GM21528 (cell line): Measurements from ENCODE around the gene NKRF.
A peak's percentile ranks its signal among the peaks of the same experiment; 100 is the strongest.

ENCODE experiments used
- ATAC-seq: cut with Tn5 transposase; IDR thresholded peaks from one replicate; pipeline ENCODE4 v1.9.1; 2021; ENCODE audit warnings: mild to moderate bottlenecking, moderate library complexity; ENCODE audit not compliant: unreplicated experiment, low FRiP score

NKRF gene

DNA sequence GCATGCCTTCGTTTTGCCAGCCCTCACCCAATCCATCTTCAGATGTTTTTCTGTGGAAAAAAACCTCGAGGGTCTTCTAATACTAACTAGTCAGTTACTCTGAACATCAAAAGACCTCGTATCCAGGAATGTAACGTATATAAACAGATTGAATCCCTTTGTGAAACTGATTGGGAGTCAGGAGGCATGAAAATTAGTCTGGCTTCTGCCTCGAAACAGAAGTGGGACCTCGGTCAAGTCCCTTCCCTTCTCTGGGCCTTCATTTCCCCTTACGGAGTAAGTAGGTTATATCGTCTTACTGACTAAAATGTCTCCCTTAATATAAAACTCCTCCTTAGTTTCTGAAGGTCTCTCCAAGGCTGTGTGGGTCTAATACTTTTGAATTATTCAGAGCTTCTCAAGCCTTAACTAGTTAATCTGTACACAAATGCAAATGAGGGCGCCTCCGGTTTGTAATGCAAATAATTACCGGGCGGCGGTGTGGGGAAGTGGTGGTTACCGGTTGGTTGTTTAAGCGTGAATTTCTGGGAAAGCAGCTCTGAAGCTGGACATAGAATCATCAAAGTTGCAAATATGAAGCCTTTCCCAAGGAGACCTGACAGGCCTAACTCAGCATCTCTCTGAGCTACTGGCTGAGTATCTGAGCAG, 11.4 kb upstream of the NKRF start:
- no peak for ATAC-seq

DNA sequence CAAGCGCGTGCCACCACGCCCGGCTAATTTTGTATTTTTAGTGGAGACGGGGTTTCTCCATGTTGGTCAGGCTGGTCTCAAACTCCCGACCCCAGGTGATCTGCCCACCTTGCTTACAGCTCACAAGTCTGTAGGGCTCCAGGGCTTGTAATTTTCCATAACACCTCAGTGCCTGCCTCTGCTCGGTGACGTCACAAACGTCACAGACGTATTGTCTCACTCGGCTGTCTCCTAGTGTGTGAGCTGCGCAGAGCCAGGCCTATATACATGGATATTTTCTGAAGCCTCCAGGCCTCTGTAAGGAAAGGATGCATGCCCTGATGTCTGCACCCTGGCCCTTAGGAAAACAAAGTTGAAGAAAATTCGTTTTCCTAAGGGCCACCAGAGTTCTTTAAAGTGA, 8.6 kb upstream of the NKRF start:
- ATAC-seq = no peak

DNA sequence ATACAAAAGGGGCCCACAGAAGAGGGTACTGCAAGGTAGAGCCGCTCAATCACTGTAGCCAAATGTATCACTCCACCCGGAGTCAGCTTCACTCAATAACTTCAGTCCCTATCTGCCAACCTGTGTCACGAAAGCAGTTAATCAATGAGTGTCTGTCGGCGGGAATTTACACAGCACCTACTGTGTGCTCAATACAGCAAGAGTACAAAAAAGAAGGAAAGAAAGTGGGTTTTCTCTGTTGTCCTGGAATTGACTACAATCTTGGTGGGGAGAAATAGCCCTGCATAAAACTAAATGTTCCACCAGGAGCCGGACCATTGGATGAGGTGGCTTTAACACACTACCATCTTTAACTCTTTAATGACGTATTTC, 780 bp upstream of the NKRF start:
- no peak for ATAC-seq

DNA sequence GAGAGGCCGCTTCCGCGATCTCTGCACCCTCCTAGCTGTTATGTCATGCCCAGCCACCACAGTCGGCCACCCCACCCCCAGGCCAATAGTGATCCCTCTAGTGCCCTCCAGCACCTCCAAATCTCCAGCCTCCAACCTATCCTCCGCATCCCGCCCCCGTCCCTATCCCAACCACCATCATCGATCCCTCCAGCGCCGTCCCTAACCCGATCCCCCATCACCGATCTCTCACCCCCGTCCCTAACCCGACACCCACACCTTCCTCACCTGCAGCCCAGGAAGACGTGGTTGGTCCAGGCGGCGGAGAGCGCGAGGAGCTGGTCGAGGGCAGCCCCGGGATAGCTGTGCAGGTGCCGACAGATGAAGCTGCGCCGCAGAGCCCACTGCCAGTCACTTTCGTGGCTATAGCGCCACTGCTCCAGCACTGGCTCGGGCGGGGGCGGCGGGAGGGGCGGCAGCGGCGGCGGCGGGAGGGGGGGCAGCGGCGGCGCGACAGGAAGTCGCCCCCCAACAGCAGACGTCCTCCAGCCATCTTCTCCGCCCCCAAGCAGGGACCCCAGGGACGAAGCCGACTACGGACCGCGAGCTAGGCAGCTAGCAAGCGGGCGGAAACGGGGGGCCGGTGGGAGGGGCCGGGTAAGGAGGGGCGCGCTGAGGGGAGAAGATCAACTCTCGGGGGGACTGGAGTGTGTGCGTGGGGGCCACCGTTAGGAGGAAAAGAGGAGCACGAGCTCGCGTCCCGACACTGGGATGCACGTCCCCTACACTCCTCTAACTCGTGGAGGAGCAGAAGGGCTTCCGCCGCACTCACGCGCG, 552 bp downstream of the NKRF start:
- peak; percentile 49 for ATAC-seq

DNA sequence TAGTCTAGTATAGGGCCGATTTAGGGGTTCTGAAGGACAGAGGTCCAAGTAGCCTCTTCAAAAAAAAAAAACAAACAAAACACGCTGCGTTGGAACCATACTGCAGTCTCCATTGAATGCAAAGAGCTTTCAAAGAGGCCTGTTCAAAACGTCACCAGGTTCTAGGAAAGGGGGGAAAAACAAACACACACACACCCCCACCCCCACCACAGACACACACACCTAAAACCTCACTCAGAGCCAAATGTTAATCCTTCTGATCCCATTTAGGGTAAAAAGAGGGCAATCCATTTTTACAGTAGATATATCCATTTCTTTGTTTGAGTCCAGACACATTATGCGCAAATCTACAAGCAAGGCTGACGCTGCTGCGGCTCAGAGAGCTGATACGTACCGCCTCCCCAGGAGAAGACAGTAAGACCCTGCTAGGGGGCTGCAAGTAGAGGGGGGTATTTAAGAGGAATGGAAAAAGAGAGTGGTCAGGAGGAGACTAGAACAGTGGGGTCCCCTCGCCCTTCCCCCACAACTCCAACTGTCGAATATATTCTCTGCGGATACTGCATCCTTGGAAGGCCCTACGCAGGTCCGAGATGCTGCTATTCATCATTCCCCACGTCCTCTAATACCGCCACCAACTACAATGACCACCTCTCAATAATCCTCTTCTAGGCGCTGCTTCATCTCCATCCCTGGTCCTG, 1.3 kb downstream of the NKRF start:
- ATAC-seq = no peak

DNA sequence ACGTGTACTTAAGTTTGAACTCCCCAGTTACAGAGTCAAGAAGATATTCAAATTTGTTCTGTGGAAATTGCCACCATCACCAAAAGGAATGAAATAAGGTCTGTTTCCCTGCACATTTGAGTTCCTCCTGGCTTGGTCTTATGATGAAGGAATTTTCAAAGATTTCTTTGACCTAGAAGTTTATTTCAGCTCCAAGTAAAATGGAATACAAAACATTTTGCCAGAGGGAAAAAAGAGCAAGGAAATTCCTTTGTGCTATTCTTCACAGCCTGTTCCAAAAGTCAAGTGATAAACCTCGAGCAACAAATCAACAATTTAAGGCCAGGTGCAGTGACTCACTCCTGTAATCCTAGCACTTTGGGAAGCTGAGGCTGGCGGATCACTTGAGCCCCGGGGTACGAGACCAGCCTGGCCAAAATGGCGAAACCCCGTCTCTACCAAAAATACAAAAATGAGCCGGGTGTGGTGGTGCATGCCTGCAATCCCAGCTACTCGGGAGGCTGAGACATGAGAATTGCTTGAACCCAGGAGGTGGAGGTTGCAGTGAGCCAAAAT, 3.4 kb downstream of the NKRF start:
- ATAC-seq = no peak

DNA sequence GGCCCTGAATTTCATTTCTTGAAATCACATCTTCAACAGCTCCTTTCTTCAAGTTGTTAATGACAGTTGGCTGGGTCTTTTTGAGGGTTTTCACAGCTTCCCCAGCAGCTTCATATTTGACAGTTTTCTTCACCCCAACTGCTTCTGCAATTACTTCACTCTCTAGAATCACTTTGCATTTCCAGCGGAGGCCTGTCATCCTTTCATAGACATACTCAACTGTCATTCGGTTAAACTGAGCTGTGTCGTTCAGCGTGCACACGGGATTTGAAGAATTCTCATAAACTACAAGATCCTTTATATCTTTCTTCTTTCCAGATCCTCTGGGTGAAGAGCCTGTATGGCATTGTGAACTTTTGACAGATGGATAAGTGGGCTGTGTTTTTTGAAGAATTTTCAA, 16.4 kb downstream of the NKRF start:
- no peak for ATAC-seq

DNA sequence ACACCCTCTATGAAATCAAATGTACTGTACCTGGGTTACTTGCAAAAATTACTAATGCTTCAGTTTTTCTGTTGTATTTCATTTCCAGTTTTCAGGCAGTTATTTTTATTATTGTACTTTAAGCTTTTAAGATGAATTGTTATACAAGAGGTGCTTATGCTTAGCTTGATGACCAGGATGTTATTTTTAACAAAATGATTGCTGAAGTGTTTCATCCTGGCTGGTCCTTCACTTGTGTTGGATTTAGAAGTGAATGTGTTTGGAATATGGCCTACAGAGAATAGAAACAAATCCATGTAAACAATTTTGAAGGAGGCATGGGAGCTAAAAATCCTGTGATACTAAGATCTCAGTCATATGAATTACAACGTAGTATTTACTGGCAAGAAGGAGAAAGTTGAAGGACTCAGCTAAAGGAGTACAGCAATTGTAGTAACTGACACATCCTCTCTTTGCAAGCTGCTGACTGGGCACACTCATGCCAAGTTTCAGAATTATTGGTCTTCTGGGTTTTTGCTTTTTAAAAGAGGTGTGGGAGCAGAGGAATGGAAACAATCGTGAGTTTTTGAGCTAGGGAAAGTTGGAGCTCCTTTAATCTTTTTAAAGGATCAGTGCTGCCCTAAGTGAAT, 22.7 kb downstream of the NKRF start:
- ATAC-seq = no peak

DNA sequence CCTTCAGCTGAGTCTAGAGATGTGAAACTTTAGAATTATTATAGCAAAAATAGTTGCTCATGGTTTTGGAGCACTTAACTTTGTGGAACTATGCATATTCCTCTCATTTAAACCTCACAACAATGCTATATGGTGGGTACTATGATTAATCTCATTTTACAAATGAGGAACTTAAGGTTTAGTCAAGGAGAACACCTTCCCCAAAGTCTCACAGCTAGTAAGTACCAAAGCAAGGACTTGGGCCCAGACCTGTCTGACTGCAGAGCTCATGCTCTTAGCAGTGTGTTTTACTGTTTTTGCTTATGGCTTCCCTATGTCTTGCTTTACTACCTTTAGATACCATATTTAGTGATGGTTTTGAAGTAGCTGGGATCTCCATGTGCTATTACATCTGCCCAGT, 26.8 kb downstream of the NKRF start:
- ATAC-seq = no peak

DNA sequence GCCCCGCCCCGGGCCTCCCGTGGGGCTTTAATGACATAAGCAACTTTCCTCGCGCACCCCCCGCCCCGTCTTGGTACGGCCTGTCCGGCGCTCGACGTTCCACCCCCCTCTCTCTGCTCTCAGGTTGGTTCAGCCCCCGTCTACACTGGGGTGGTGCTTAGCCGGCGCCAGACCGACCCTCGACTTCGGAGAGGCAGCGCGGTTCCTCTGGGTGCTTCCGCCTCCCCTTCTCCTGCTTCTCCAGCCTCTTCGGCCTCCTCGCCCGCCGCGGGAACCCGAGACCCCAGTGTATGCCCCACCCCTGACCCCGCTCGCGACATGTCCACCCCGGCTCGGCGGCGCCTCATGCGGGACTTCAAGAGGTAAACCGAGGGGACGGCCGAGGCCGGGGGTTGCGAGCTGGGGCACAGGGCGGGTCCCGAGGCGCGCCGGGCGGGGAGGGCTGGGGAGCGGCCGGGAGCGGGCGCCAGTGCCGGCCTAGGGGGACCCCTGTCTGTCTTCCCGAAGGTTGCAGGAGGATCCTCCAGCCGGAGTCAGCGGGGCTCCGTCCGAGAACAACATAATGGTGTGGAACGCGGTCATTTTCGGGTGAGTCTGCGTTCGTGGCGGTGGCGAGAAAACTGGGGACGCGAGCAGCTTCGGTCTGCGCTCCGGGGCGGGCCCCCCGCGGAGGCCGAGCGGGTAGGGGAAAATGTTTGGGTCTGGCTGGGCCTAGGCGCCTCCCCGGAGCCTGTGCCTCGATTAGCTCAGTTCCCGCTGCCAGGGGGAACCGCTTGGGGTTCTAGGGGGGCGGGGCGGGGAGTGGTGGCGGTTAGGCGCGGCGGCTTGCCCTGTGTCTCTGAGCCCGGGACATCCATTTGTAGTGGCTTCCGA, 31.6 kb downstream of the NKRF start, which contains the start of gene UBE2A:
TSS of gene UBE2A (plus strand) at position 170 of the 873 bp plus-strand sequence. CDS start at position 319, 149 bp downstream.
- peak; percentile 76 for ATAC-seq

DNA sequence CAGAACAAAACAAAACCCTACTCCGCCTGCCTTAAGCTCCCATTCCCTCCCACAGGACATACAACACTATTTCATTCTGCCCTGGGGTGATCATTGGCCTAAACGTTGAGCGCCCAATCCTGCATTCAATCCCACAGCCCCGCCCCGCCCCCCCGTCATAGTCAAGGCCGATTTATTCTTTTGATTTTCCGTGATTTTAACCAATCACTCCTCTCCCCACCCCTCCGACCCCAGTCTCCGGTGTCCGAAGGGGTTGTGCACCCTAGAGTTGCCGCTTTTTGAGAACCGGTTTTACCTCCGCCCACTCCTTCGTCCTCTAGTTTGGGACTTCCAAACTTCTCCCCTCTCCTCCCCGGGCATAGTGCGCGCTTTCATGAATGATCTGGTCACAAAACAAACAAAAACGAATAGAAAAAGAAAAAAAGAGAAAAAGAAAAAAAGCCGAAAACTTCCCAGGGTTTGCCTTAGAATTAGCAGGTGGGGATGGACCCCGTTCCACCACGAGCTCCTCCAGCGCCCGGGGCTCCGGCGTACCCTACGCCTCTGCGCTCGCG, 32.3 kb downstream of the NKRF start:
- ATAC-seq = peak; percentile 83

DNA sequence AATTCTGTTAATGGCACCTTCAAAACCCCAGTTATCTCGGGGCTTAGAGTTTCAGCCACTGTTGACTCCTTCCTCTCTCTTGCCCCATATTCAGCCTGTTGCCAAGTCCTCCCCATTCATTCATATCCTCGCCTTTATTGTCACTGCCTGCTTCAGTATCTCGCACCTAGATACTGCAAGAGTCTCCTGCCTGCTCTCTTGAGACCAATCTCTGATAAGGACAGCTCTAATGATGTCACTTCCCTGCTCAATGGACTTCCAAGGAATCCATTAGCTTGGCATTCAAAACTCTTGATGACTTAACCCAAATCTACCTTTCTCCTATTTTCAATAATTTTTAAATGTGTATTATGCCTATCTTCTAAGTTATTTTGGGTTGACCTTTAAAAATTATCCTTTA, 33.0 kb downstream of the NKRF start:
- no peak for ATAC-seq

DNA sequence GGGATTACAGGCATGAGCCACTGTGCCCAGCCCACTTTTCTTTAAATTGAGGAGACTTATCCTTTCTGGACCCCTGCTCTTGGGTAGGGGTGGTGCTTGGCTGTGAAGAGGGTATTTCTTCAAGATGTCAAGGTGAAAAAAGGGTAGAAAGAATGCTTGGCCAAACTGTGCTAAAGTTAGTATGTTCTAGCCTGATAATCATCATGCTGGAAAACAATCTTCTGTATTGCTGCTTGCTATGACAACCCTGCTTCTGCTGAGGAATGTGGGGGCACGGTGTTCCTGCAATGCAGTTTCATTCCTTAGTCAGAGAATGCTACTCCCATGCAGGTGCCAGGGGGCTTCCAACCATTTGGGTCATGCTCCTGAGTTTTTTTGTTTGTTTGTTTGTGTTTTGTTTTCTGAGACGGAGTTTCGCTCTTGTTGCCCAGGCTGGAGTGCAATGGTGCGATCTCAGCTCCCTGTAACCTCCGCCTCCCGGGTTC, 35.8 kb downstream of the NKRF start:
- no peak for ATAC-seq

DNA sequence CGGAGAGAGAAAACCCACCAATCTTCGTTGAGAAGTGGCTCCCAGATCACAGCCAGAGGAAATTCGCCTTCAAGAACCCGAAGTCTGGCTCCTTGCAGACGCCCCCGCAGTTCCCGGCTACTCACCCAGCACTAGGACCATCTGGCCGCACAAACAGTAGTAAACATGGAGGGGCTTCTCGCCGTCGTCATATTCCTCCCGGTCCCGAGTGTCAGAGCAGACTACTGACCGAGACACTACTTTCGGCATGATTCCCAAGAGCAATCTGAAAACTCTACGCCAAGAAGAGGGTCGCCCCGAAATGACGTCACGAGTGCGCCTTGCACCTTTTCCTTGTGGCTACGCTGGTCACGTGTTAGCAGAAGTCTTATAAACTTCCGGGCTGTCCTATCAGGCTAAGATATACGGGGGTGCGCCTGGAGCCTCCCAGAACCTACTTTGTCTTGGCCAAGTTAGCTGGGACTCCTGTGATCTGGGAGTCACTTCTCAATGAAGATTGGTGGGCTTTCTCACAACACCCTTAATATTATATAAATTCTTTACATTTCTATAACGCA, 41.0 kb downstream of the NKRF start, which contains the start of gene STEEP1:
TSS of gene STEEP1 (minus strand) at position 303 of the 557 bp plus-strand sequence. CDS start at position 249, 54 bp downstream.
- peak; percentile 83 for ATAC-seq

DNA sequence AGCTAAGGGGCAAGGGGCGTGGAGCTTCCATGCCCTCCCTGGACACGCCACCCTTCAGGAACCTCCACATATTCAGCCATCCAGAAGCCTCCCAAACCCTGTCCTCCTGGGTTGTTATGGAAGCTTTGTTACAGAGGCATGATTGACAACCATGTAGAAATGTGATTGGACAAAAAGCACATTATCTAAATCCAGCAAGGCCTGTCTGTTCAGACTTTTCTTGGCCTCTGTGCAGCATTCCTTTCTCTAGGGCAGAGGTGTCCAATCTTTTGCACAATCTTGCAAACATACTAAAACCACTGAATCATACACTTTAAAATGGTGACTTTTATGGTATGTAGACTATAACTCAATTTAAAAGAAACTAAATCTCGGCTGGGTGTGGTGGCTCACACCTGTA, 53.7 kb downstream of the NKRF start:
- no peak for ATAC-seq

DNA sequence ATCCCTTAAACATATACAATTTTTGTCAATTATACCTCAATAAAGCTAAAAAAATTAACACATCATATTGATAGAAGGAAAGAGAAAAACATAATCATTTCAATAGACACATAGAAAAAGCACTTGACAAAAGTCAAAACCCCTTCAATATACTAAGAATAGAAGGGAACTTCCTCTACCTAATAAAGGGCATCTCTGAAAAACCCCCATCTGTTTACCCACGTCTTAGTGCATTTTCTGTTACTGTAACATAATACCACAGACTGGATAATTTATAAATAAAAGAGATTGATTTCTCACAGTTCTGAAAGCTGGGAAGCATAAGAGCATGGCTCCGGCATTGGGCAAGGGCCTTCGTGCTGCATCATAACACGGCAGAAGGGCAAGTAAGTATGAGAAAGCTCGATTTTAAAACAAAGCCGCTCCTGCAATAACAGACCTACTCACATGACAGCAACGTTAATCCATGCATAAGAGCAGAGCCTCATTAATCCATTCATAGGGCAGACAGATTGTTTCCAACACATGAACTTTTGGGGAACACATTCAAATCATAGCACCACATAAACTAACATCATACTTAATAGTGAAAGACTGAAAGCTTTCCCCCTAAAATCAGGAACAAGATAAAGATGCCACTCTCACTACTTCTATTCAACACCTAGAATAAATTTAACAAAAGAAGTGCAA, 56.8 kb downstream of the NKRF start:
- no peak for ATAC-seq

DNA sequence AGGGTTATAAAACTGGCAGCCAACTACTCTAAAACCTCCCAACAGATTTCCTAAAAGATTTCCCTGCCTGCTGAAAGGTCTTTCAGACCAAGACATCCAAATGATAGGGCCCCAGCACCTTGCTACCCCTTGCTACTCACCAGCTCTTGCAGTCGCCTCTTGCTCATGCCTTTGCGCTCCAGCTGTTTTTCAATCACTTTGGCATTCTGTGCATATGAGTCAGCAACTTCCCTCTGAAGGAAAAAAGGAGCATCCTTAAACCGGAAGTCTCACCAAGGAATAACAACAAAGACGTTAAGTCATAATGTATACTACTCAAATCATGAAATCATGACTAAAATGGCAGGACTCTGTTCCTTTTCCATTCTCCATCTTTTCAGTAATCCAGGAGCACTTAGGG, 65.0 kb downstream of the NKRF start:
- ATAC-seq = no peak

DNA sequence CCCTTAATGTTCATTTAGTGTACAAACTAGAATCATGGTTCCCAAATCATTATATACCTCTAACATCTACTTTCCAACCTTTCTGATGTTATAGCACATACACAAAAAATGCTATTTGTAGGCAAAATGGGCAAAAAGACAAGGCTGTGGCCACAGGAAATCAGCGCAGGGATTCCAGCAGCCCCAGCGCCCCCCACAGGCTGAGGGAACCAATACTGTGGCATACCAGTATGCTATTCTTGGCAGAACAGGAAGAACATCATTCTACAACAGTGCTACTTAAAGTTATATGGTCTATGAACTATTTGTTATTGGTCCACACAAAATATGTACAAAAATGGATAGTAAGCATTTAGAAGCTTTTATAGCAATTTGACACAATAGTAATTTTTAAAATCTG, 66.4 kb downstream of the NKRF start:
- ATAC-seq = no peak
